ENCODE measurements around the gene CARD9. TPM values are rescaled to one million over a fixed set of nuclear protein-coding genes. Genes with fewer than 3 reads are reported as not detected.
A peak's percentile ranks its signal among the peaks of the same experiment; 100 is the strongest.

The CARD9 gene
- total RNA-seq (1 to 10 TPM in 1 of 5 donors, under 1 TPM in 4; 0.43 to 1.4 (median 0.76) TPM), total RNA-seq (0 to 0.97 (median 0.21) reads per million in 29 experiments)
- 0.48 TPM for total RNA-seq (2013)

- Mint-ChIP-seq H3K27ac (no peak within 1 kb of the TSS), H3K4me3 (no peak within 1 kb of the TSS), H3K4me1 (no peaks in the 10 kb centered on the region), H3K9me3 (no peaks in the 10 kb centered on the region), H3K27me3 (peaks cover 0 to 6% of the 10 kb centered on the region in 2 donors), H3K36me3 (no peaks in the 10 kb centered on the region)
- Histone ChIP-seq H3K36me3 (ENCODE audit: control insufficient read depth in 2 of 2, extremely low read depth in 1 of 2, insufficient read depth in 1 of 2, low read length in 1 of 2) (peaks cover 0 to 8% of the 10 kb centered on the region in 2 donors), H3K27me3 (replicated peaks in 1 of 2; ENCODE audit: control insufficient read depth in 2 of 2, extremely low read depth in 1 of 2, insufficient read depth in 2 of 2, low read length in 1 of 2) (peaks cover 0 to 18% of the 10 kb centered on the region in 2 experiments), H3K4me3 (ENCODE audit: control insufficient read depth in 1 of 2, extremely low read depth in 1 of 2, low read length in 1 of 2) (no peak within 1 kb of the TSS), H3K4me1 (ENCODE audit: control insufficient read depth in 1 of 2, extremely low read depth in 1 of 2, insufficient read depth in 2 of 2, low read length in 2 of 2) (peaks cover 0 to 4% of the 10 kb centered on the region in 2 experiments), H3K27ac (ENCODE audit: low read length) (no peak within 1 kb of the TSS), H3K9me3 (no peaks in the 10 kb centered on the region)
- CTCF ChIA-PET = no interaction called here
- peak in 1 of 4 experiments; percentile 7 for ATAC-seq (replicated peaks in 1 of 4)
- WGBS (ENCODE audit: insufficient coverage) = 70% methylated on average over 25 of the region's 27 CpGs
- POLR2A ChIA-PET = no interaction called here
- DNase-seq = peak in 1 of 35 experiments; percentile 23
Observed at GRCh38 chr9:136373300-136374182, at the start of gene CARD9. Gene CARD9 (minus strand): TSS chr9:136373669. CDS start chr9:136372078, 1,591 bp downstream.

- ChIA-PET POLR2A (no interaction called here), CTCF (no interaction called here)
Observed at GRCh38 chr9:136422876-136423275, 49.4 kb upstream of the CARD9 start.

GRCh38 chr9:136421791-136422190, 48.3 kb upstream of the CARD9 start:
- H3K36me3 Mint-ChIP-seq = peaks cover 34% of the 10 kb centered on the region
- no peaks in the 10 kb centered on the region for H3K27me3 ChIP-seq (replicated peaks in 1 of 2; ENCODE audit: control insufficient read depth in 2 of 2, extremely low read depth in 1 of 2, insufficient read depth in 2 of 2, low read length in 1 of 2)
- no peak overlapping the region for H3K27ac Mint-ChIP-seq
- no peak for DNase-seq
- ChIA-PET CTCF (interaction anchor here in 1 of 2 donors (0.6 kb wide), 1 partner anchor 24 kb away, joined by 4 read pairs; no protein-coding TSS in a partner anchor), POLR2A (interaction anchor here in 1 of 2 donors (0.7 kb wide), 1 partner anchor 44 kb away, joined by 8 read pairs; no protein-coding TSS in a partner anchor)
- no peaks in the 10 kb centered on the region for H3K9me3 ChIP-seq
- WGBS (ENCODE audit: insufficient coverage) = 93% methylated on average over 21 of the region's 21 CpGs
- no peaks in the 10 kb centered on the region for H3K4me1 ChIP-seq (ENCODE audit: control insufficient read depth in 1 of 2, extremely low read depth in 1 of 2, insufficient read depth in 2 of 2, low read length in 2 of 2)
- H3K36me3 ChIP-seq (ENCODE audit: control insufficient read depth in 2 of 2, extremely low read depth in 1 of 2, insufficient read depth in 1 of 2, low read length in 1 of 2) = peaks cover 32 to 66% of the 10 kb centered on the region in 2 donors
- no peaks in the 10 kb centered on the region for H3K4me1 Mint-ChIP-seq
- ATAC-seq (replicated peaks in 1 of 4) = no peak
- no peak overlapping the region for H3K4me3 Mint-ChIP-seq
- H3K9me3 Mint-ChIP-seq = no peaks in the 10 kb centered on the region
- no peak overlapping the region for H3K4me3 ChIP-seq (ENCODE audit: control insufficient read depth in 1 of 2, extremely low read depth in 1 of 2, low read length in 1 of 2)
- no peak overlapping the region for H3K27ac ChIP-seq (ENCODE audit: low read length)
- H3K27me3 Mint-ChIP-seq = no peaks in the 10 kb centered on the region

More at GRCh38 chr9:136422876-136423275, 49.4 kb upstream of the CARD9 start:
- Mint-ChIP-seq H3K27ac (no peak overlapping the region), H3K36me3 (peaks cover 30% of the 10 kb centered on the region), H3K4me3 (no peak overlapping the region), H3K4me1 (no peaks in the 10 kb centered on the region), H3K27me3 (no peaks in the 10 kb centered on the region), H3K9me3 (no peaks in the 10 kb centered on the region)
- H3K36me3 ChIP-seq (ENCODE audit: control insufficient read depth in 2 of 2, extremely low read depth in 1 of 2, insufficient read depth in 1 of 2, low read length in 1 of 2) = peaks cover 25 to 57% of the 10 kb centered on the region in 2 donors
- H3K9me3 ChIP-seq = no peaks in the 10 kb centered on the region
- H3K4me3 ChIP-seq (ENCODE audit: control insufficient read depth in 1 of 2, extremely low read depth in 1 of 2, low read length in 1 of 2) = no peak overlapping the region
- H3K27me3 ChIP-seq (replicated peaks in 1 of 2; ENCODE audit: control insufficient read depth in 2 of 2, extremely low read depth in 1 of 2, insufficient read depth in 2 of 2, low read length in 1 of 2) = no peaks in the 10 kb centered on the region
- no peak overlapping the region for H3K27ac ChIP-seq (ENCODE audit: low read length)
- ATAC-seq (replicated peaks in 1 of 4) (no peak), DNase-seq (no peak)
- WGBS (ENCODE audit: insufficient coverage) = 96% methylated on average over 26 of the region's 26 CpGs
- no peaks in the 10 kb centered on the region for H3K4me1 ChIP-seq (ENCODE audit: control insufficient read depth in 1 of 2, extremely low read depth in 1 of 2, insufficient read depth in 2 of 2, low read length in 2 of 2)

GRCh38 chr9:136419092-136419420, 45.6 kb upstream of the CARD9 start:
- H3K27me3 ChIP-seq (replicated peaks in 1 of 2; ENCODE audit: control insufficient read depth in 2 of 2, extremely low read depth in 1 of 2, insufficient read depth in 2 of 2, low read length in 1 of 2) = no peaks in the 10 kb centered on the region
- H3K27me3 Mint-ChIP-seq = no peaks in the 10 kb centered on the region
- H3K4me1 ChIP-seq (ENCODE audit: control insufficient read depth in 1 of 2, extremely low read depth in 1 of 2, insufficient read depth in 2 of 2, low read length in 2 of 2) = no peaks in the 10 kb centered on the region
- H3K9me3 ChIP-seq = no peaks in the 10 kb centered on the region
- peaks cover 36 to 82% of the 10 kb centered on the region in 2 donors for H3K36me3 ChIP-seq (ENCODE audit: control insufficient read depth in 2 of 2, extremely low read depth in 1 of 2, insufficient read depth in 1 of 2, low read length in 1 of 2)
- H3K27ac Mint-ChIP-seq = no peak overlapping the region
- ATAC-seq (replicated peaks in 1 of 4) = no peak
- H3K4me1 Mint-ChIP-seq = peaks cover 0 to under 1% (median 0%) of the 10 kb centered on the region in 3 donors
- ChIA-PET POLR2A (interaction anchor here in 1 of 2 donors (0.6 kb wide), 1 partner anchor 23 kb away, joined by 4 read pairs; no protein-coding TSS in a partner anchor), CTCF (no interaction called here)
- H3K4me3 ChIP-seq (ENCODE audit: control insufficient read depth in 1 of 2, extremely low read depth in 1 of 2, low read length in 1 of 2) = no peak overlapping the region
- H3K27ac ChIP-seq (ENCODE audit: low read length) = no peak overlapping the region
- H3K36me3 Mint-ChIP-seq = peaks cover 39% of the 10 kb centered on the region
- H3K4me3 Mint-ChIP-seq = no peak overlapping the region
- 97% methylated on average over 12 of the region's 12 CpGs for WGBS (ENCODE audit: insufficient coverage)
- no peak for DNase-seq
- no peaks in the 10 kb centered on the region for H3K9me3 Mint-ChIP-seq

- no peak overlapping the region for H3K27ac Mint-ChIP-seq
- H3K4me1 Mint-ChIP-seq = peaks cover 0 to 3% (median 0%) of the 10 kb centered on the region in 3 donors
- WGBS (ENCODE audit: insufficient coverage) = 95% methylated on average over 48 of the region's 48 CpGs
- POLR2A ChIA-PET = interaction anchor here in 1 of 2 donors (0.7 kb wide), 1 partner anchor 23 kb away, joined by 3 read pairs; no protein-coding TSS in a partner anchor
- no peaks in the 10 kb centered on the region for H3K27me3 Mint-ChIP-seq
- Histone ChIP-seq H3K36me3 (ENCODE audit: control insufficient read depth in 2 of 2, extremely low read depth in 1 of 2, insufficient read depth in 1 of 2, low read length in 1 of 2) (peaks cover 36 to 84% of the 10 kb centered on the region in 2 donors), H3K27ac (ENCODE audit: low read length) (no peak overlapping the region), H3K4me3 (ENCODE audit: control insufficient read depth in 1 of 2, extremely low read depth in 1 of 2, low read length in 1 of 2) (no peak overlapping the region), H3K9me3 (no peaks in the 10 kb centered on the region), H3K4me1 (ENCODE audit: control insufficient read depth in 1 of 2, extremely low read depth in 1 of 2, insufficient read depth in 2 of 2, low read length in 2 of 2) (no peaks in the 10 kb centered on the region), H3K27me3 (replicated peaks in 1 of 2; ENCODE audit: control insufficient read depth in 2 of 2, extremely low read depth in 1 of 2, insufficient read depth in 2 of 2, low read length in 1 of 2) (no peaks in the 10 kb centered on the region)
- DNase-seq (no peak), ATAC-seq (replicated peaks in 1 of 4) (no peak)
- H3K9me3 Mint-ChIP-seq = no peaks in the 10 kb centered on the region
- H3K36me3 Mint-ChIP-seq = peaks cover 45% of the 10 kb centered on the region
- CTCF ChIA-PET = no interaction called here
- H3K4me3 Mint-ChIP-seq = no peak overlapping the region
Observed at GRCh38 chr9:136418182-136419091, 45.0 kb upstream of the CARD9 start.

- Mint-ChIP-seq H3K27me3 (no peaks in the 10 kb centered on the region), H3K4me3 (no peak overlapping the region), H3K36me3 (peaks cover 41% of the 10 kb centered on the region), H3K9me3 (no peaks in the 10 kb centered on the region), H3K27ac (no peak overlapping the region), H3K4me1 (peaks cover 0 to 10% (median 5%) of the 10 kb centered on the region in 3 donors)
- no peak overlapping the region for H3K27ac ChIP-seq (ENCODE audit: low read length)
- DNase-seq (no peak), ATAC-seq (replicated peaks in 1 of 4) (no peak)
- no peaks in the 10 kb centered on the region for H3K4me1 ChIP-seq (ENCODE audit: control insufficient read depth in 1 of 2, extremely low read depth in 1 of 2, insufficient read depth in 2 of 2, low read length in 2 of 2)
- peaks cover 26 to 80% of the 10 kb centered on the region in 2 donors for H3K36me3 ChIP-seq (ENCODE audit: control insufficient read depth in 2 of 2, extremely low read depth in 1 of 2, insufficient read depth in 1 of 2, low read length in 1 of 2)
- WGBS (ENCODE audit: insufficient coverage) = 92% methylated on average over 19 of the region's 19 CpGs
- CTCF ChIA-PET = no interaction called here
- POLR2A ChIA-PET = interaction anchor here (0.6 to 0.8 kb wide), 2 partner anchors 19 to 24 kb away, joined by 3 read pairs; no protein-coding TSS in a partner anchor
- no peaks in the 10 kb centered on the region for H3K9me3 ChIP-seq
- no peak overlapping the region for H3K4me3 ChIP-seq (ENCODE audit: control insufficient read depth in 1 of 2, extremely low read depth in 1 of 2, low read length in 1 of 2)
- H3K27me3 ChIP-seq (replicated peaks in 1 of 2; ENCODE audit: control insufficient read depth in 2 of 2, extremely low read depth in 1 of 2, insufficient read depth in 2 of 2, low read length in 1 of 2) = no peaks in the 10 kb centered on the region
Observed at GRCh38 chr9:136416914-136417313, 43.4 kb upstream of the CARD9 start.
